ENCODE results near the gene MARK1. TPM values are rescaled to one million over a fixed set of nuclear protein-coding genes. Genes with fewer than 3 reads are reported as not detected.

The MARK1 gene
- total and polyA plus RNA-seq, 2 experiments from 2014 or later: 11.1 to 13.6 TPM

DNA sequence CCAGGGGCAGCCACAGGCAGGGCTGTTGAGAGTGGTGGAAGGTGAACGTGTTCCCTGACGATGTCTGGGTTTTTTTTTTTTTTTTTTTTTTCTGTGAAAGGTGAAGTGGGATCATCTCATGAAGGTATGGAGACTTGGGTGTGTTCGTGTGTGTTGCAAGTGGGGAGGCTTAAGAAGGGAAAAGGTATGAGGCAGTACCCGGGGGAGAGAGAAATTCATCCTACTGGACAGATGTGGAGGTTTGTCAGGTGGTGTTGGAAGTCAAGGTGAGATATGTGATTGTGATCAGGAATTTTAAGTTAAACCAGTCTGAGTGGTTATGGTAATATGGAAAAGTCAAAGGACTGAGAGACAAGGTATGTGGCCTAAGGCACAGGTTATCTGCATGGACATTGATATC lies 167.5 kb downstream of the MARK1 start:
- H2AFZ ChIP-seq: no peak overlapping the region
- Mint-ChIP-seq H3K27ac (no peak overlapping the region), H3K36me3 (ENCODE audit: low read depth) (peaks cover 3% of the 10 kb centered on the region; the same call in 1 of the 3 replicates), H3K27me3 (ENCODE audit: insufficient read depth, low read depth, poor library complexity) (peaks cover 12% of the 10 kb centered on the region), H3K4me1 (peaks cover 6% of the 10 kb centered on the region; the same call in 2 of the 3 replicates), H3K9me3 (no peaks in the 10 kb centered on the region), H3K4me3 (no peak overlapping the region)
- no peak for ATAC-seq
- peaks cover 11% of the 10 kb centered on the region; the same call in 1 of the 2 replicates for H3K9me2 ChIP-seq (ENCODE audit: insufficient read depth)
- H3K27ac ChIP-seq (ENCODE audit: low read depth): no peak overlapping the region
- no peak for DNase-seq (ENCODE audit: low spot score)
- 0 out of 2 replicates have a peak, but pooled peaks cover 7% of the 10 kb centered on the region for H3K4me1 ChIP-seq (ENCODE audit: insufficient read depth)
- H3K4me2 ChIP-seq: no peak overlapping the region
- no peak overlapping the region for H3K4me3 ChIP-seq
- peaks cover 25% of the 10 kb centered on the region for H3K27me3 ChIP-seq (ENCODE audit: insufficient read depth)
- H3F3A ChIP-seq (replicated peaks; ENCODE audit: low read depth): 0 out of 2 replicates have a peak, but pooled peaks cover 3% of the 10 kb centered on the region
- no peaks in the 10 kb centered on the region for H3K36me3 ChIP-seq (ENCODE audit: insufficient read depth)
- H3K79me2 ChIP-seq (replicated peaks; ENCODE audit: insufficient read depth): no peaks in the 10 kb centered on the region
- no peak for TF ChIP-seq STAT1 (IDR thresholded peaks at IDR 0.05; ENCODE audit: unreplicated experiment)
- no peak for TF ChIP-seq JUNB (IDR thresholded peaks at IDR 0.05; ENCODE audit: unreplicated experiment)
- no peak for TF ChIP-seq CREB1 (CRISPR knock-in tag; IDR thresholded peaks at IDR 0.05; ENCODE audit: low read depth)
- TF ChIP-seq NANOG (IDR thresholded peaks at IDR 0.05; ENCODE audit: borderline replicate concordance): no peak
- TF ChIP-seq ZNF114 (CRISPR knock-in tag; IDR thresholded peaks at IDR 0.05): no peak
- no peak for TF ChIP-seq ZNF331 (CRISPR knock-in tag; IDR thresholded peaks at IDR 0.05; ENCODE audit: low read depth)
- no peak for TF ChIP-seq POLR2AphosphoS5 (IDR thresholded peaks at IDR 0.05; ENCODE audit: low read depth)
- no peak for TF ChIP-seq REST (IDR thresholded peaks at IDR 0.05; ENCODE audit: unreplicated experiment)
- TF ChIP-seq EZH2phosphoT487 (IDR thresholded peaks at IDR 0.05; ENCODE audit: unreplicated experiment): no peak
- TF ChIP-seq ZNF462 (CRISPR knock-in tag; IDR thresholded peaks at IDR 0.05): no peak
- TF ChIP-seq, protein P1, sequence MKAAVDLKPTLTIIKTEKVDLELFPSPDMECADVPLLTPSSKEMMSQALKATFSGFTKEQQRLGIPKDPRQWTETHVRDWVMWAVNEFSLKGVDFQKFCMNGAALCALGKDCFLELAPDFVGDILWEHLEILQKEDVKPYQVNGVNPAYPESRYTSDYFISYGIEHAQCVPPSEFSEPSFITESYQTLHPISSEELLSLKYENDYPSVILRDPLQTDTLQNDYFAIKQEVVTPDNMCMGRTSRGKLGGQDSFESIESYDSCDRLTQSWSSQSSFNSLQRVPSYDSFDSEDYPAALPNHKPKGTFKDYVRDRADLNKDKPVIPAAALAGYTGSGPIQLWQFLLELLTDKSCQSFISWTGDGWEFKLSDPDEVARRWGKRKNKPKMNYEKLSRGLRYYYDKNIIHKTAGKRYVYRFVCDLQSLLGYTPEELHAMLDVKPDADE (IDR thresholded peaks at IDR 0.05): no peak
- TF ChIP-seq, protein P2, sequence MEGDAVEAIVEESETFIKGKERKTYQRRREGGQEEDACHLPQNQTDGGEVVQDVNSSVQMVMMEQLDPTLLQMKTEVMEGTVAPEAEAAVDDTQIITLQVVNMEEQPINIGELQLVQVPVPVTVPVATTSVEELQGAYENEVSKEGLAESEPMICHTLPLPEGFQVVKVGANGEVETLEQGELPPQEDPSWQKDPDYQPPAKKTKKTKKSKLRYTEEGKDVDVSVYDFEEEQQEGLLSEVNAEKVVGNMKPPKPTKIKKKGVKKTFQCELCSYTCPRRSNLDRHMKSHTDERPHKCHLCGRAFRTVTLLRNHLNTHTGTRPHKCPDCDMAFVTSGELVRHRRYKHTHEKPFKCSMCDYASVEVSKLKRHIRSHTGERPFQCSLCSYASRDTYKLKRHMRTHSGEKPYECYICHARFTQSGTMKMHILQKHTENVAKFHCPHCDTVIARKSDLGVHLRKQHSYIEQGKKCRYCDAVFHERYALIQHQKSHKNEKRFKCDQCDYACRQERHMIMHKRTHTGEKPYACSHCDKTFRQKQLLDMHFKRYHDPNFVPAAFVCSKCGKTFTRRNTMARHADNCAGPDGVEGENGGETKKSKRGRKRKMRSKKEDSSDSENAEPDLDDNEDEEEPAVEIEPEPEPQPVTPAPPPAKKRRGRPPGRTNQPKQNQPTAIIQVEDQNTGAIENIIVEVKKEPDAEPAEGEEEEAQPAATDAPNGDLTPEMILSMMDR (conservative IDR thresholded peaks at IDR 0.05; ENCODE audit: low read depth in 2 of 2): no peak
- 0 out of 2 replicates have a peak, but pooled peaks cover 3% of the 10 kb centered on the region for H4K20me1 ChIP-seq (replicated peaks; ENCODE audit: insufficient read depth)
